Measurements from ENCODE around the gene PDE7B. TPM values are rescaled to one million over a fixed set of nuclear protein-coding genes. Genes with fewer than 3 reads are reported as not detected.

PDE7B gene
- total and polyA plus RNA-seq, 2 of the 8 experiments (the other 6 are each of a cell fraction or from before 2014, with no cell fraction given) = not detected

- TF ChIP-seq CHD1 (IDR thresholded peaks at IDR 0.05; ENCODE audit: low read depth, low read length) (no peak), BCL11A (IDR thresholded peaks at IDR 0.05; ENCODE audit: low read depth in 2 of 2, low read length in 2 of 2) (no peak), NRF1 (IDR thresholded peaks at IDR 0.05; ENCODE audit: low read depth, low read length) (no peak), PHF8 (conservative IDR thresholded peaks at IDR 0.05; ENCODE audit: low read depth, low read length) (no peak), SIRT6 (IDR thresholded peaks at IDR 0.05; ENCODE audit: low read length) (no peak), CREB1 (IDR thresholded peaks at IDR 0.05) (no peak), CEBPB (IDR thresholded peaks at IDR 0.05; ENCODE audit: low read depth, low read length) (no peak), EGR1 (IDR thresholded peaks at IDR 0.05; ENCODE audit: borderline replicate concordance, low read depth, low read length) (no peak), SAP30 (IDR thresholded peaks at IDR 0.05; ENCODE audit: insufficient read depth, insufficient replicate concordance, low read length) (no peak)
Measured at GRCh38 chr6:136050475-136050874, 199.0 kb downstream of the PDE7B start (continued).

All from H1 (cell line).